Epithelial cell of esophagus (primary cell): ENCODE data around the gene PRRC2B.
A peak's percentile ranks its signal among the peaks of the same experiment; 100 is the strongest.
"Not testable (repeated sequence)": the region's sequence is repeated elsewhere in the genome, so short reads cannot be mapped to it uniquely, and the experiment has no call there.

ENCODE experiments used
- DNase-seq: peaks from one replicate; pipeline ENCODE4 v3.0.0; 2010; ENCODE audit warnings: low read depth
- H3K4me3 ChIP-seq: 2 replicates; pipeline ENCODE4 v1.5.1; 2011; ENCODE audit warnings: mild to moderate bottlenecking, low read length, control low read depth
- TF ChIP-seq, protein P1 (sequence below): IDR thresholded peaks from 2 replicates; pipeline ENCODE4 v1.5.1; 2011; ENCODE audit warnings: low read depth, mild to moderate bottlenecking, low read length, control low read depth, inconsistent platforms; ENCODE audit not compliant: insufficient read depth; ENCODE audit errors: missing control alignments

PRRC2B gene

DNA sequence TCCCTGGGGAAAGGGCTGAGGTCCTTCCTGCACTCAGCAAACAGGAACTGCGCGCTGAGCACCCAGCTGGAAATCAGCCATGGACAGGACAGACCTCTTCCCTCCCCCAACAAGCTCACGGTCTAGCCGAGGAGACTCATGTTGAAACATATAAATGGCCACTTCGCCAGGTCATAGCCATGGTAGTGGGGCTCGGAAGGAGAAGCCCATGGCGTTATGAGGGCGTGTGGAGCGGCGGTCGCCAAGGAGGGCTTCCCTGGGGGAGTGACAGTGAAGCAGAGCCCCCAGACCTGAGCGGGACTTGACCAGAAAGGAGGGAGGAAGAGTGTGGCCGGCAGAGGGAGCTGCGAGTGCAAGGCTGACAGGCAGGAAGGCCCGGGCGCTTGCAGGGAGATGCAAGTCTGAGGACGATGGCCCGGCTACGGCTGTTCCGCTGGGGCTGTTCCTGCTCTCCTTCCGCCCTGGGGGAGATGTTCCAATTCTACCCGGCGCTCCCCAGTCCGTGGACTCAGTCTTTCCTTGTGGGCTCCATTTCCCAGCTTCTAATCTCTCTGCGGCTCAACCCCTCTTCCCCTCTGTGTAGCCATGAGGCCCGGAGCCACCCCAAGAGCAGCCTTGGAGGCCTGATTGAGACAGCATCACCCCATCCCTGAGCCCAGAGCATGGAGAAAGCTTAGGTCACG is 43.9 kb upstream of the PRRC2B start:
- H3K4me3 ChIP-seq: peak overlapping the region; percentile 19
- TF ChIP-seq, protein P1, sequence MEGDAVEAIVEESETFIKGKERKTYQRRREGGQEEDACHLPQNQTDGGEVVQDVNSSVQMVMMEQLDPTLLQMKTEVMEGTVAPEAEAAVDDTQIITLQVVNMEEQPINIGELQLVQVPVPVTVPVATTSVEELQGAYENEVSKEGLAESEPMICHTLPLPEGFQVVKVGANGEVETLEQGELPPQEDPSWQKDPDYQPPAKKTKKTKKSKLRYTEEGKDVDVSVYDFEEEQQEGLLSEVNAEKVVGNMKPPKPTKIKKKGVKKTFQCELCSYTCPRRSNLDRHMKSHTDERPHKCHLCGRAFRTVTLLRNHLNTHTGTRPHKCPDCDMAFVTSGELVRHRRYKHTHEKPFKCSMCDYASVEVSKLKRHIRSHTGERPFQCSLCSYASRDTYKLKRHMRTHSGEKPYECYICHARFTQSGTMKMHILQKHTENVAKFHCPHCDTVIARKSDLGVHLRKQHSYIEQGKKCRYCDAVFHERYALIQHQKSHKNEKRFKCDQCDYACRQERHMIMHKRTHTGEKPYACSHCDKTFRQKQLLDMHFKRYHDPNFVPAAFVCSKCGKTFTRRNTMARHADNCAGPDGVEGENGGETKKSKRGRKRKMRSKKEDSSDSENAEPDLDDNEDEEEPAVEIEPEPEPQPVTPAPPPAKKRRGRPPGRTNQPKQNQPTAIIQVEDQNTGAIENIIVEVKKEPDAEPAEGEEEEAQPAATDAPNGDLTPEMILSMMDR: peak; percentile 86
- DNase-seq: peak; percentile 85

DNA sequence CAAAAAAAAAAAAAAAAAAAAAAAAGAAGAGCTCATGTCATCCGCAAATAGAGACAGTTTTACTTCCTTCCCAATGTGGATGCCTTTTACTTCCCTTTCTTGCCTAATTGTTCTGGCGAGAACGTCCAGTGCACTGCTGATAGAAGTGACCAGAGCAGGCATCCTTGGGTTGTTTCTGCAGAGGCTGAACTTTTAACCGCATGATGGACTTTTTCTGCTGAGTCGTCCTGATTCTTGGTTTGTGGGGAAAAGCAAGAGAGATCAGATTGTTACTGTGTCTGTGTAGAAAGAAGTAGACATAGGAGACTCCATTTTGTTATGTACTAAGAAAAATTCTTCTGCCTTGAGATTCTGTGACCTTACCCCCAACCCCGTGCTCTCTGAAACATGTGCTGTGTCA is 37.4 kb upstream of the PRRC2B start:
- H3K4me3 ChIP-seq, DNase-seq: not testable (repeated sequence)

DNA sequence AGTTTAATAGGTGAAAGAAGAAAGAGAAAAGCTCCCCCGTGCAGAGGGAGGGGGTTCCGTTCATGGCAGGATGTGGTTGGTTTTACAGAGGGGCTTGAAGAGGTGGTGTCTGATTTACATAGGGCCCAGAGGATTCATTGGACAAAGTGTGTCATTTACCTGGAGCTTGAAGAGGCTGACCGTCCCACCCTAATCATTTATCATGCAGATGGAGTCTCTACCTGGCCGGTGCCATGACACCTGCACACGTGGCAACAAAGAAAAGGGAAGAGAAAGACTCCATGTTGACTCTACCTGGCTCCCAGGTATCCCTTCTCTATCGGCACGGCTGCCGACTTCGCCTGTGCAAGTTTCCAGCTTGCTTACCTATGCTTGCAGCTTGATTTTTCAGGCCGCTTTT is 35.3 kb upstream of the PRRC2B start:
- no peak overlapping the region for H3K4me3 ChIP-seq
- TF ChIP-seq, protein P1: no peak
- no peak for DNase-seq

DNA sequence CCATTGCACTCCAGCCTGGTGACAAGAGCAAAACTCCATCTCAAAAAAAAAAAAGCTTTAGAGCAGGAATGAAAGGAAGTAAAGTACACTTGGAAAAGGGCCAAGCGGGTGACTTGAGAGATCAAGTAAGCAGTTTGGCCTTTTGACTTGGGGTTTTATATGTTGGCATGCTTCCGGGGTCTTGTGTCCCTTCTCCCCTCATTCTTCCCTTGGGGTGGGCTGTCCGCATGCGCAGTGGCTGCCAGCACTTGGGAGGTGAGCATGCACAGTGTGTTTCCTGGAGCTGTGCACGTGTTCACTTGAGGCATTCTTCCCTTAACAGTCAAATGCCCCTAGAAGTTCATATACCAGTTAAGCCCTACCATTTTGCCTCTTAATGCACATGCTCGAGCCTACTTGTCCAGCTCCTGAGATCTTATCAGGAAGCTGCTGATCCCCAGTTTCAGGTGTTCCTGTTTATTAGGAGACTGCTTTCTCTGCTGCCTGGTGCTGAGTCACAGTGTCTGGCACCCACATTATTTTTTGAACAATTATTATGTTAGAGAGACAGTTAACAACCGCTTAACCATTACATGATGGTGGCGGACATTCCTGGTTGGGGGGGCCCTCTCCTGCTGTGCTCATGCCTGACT is 32.6 kb upstream of the PRRC2B start:
- H3K4me3 ChIP-seq: no peak overlapping the region
- peak; percentile 57 for DNase-seq
- TF ChIP-seq, protein P1: no peak

DNA sequence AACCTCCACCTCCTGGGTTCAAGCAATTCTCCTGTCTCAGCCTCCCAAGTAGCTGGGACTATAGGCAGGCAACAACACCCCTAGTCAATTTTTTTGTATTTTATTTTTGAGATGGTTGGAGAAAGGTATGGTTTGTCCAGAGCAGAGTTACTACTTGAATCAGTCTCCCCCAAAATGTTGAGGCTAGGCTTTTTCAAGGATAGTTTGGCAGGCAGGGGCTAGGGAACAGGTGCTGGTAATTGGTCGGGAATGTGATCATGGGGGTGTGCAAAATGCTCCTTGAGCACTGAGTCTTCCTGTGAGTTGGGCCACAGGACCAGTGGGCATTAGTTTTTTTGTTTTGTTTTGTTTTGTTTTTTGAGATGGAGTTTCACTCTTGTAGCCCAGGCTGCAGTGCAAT is 28.3 kb upstream of the PRRC2B start:
- no peak overlapping the region for H3K4me3 ChIP-seq
- TF ChIP-seq, protein P1: no peak
- no peak for DNase-seq

DNA sequence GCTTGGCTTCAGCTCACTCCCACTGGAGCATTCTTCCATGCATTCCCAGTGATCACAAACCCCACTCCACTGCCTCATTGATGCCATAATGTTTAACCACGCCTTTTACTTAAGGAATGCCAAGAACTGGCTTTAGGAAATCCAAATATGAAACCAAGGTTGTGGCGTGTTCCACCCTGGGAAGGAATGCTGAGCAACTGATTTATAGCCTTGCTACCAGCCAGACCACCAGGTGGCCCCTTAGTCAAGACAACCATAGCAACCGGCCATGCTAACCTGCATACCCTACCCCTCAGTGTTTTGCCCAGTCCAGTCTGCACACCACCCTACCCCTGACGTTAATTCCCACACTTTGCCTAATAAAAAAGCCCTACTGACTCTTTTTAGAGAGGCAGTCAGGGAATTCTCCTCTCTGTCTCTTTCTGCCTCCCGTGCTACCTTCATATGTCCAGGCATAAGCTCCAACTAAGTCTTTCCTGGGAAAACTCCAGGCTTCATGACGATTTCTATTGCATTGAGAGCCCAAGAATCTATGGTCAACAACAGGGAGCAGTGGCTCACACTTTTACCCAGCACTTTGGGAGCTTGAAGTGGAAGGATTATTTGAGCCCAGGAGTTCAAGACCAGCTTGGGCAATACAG is 27.0 kb upstream of the PRRC2B start:
- TF ChIP-seq, protein P1: no peak
- DNase-seq: peak; percentile 48
- H3K4me3 ChIP-seq: no peak overlapping the region

DNA sequence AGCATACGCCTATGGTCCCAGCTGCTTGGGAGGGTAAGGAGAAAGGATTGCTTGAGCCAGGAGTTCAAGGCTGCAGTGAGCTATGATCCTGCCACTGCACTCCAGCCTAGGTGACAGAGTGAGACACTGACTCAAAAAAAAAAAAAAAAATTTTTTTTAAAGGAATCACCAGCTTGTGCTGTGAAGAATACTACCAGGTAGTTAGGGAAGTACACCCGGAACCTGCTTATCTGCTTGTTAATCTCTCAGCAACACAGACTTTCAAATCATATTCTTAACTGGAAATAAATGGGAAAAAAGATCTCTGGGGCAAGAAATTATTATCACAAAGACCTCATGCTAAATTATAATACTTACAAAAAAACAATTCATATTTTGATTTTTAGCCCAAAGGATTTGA is 26.4 kb upstream of the PRRC2B start:
- no peak overlapping the region for H3K4me3 ChIP-seq
- TF ChIP-seq, protein P1: no peak
- no peak for DNase-seq
